ENCODE measurements around the gene EPB41L1.

The EPB41L1 gene

DNA sequence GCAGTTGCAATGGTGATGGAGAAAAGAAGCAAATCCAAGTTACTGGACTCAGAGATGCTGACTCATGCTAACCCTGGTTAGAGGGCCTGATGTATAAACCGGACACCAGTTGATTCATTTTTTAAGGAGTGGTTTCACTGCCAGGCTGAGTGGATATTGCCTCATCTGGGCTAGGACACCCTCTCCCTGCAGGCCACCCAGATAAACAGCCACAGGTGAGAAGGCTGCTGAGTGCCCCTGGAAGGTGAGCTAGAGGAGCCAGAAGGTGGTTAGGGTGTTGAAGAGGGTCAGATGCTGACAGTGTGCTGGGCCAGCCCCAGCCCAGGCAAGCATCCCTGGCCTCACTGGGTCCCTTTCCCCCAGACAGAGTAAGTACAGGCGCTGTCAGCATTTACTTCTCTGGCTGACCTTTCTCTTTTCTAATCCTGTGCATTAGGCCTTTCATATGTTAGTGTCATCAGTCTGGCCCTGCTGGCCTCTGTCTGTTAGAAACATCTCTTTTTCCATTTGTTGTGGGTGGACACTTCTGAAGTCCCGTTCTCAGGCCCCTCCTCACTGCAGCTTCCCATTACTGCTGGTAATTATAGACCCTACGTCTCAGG lies 13.5 kb downstream of the EPB41L1 start:
- H2BK120ac ChIP-seq (ENCODE audit: low read depth, low read length), result no peak overlapping the region
- H2BK12ac ChIP-seq (ENCODE audit: low read length), result no peak overlapping the region
- H2AK5ac ChIP-seq (ENCODE audit: low read depth, low read length), result no peak overlapping the region
- no peak overlapping the region for H2BK15ac ChIP-seq (ENCODE audit: low read length)
- peaks cover 0 to 8% of the 10 kb centered on the region in 2 donors for H3K36me3 ChIP-seq (replicated peaks in 1 of 2; ENCODE audit: control insufficient read depth in 2 of 2, insufficient read depth in 2 of 2, low read length in 2 of 2)
- H3K14ac ChIP-seq (ENCODE audit: low read length), result no peak overlapping the region
- no peak overlapping the region for H3K23ac ChIP-seq (ENCODE audit: low read depth, low read length, poor library complexity)
- H3K9ac ChIP-seq (ENCODE audit: low read depth, low read length, poor library complexity), result no peak overlapping the region
- WGBS, 2 donors (ENCODE audit: extremely low coverage in 2 of 2, insufficient read length in 2 of 2, insufficient replicate concordance in 1 of 2), result no CpG with 5 or more reads among the region's 4 CpGs
- H3K27me3 ChIP-seq (ENCODE audit: control insufficient read depth in 3 of 3, insufficient read depth in 3 of 3, low read depth in 1 of 3, low read length in 3 of 3), result no peaks in the 10 kb centered on the region
- no peak for DNase-seq (ENCODE audit: low spot score)
- H3K18ac ChIP-seq (ENCODE audit: low read length), result no peak overlapping the region
- no peaks in the 10 kb centered on the region for H3K9me3 ChIP-seq (replicated peaks in 1 of 2; ENCODE audit: control insufficient read depth in 2 of 2, insufficient read depth in 1 of 2, low read depth in 1 of 2, low read length in 2 of 2)
- H3K4me2 ChIP-seq (ENCODE audit: insufficient read depth, low read length, poor library complexity, severe bottlenecking), result no peak overlapping the region
- no peak overlapping the region for H2BK5ac ChIP-seq (ENCODE audit: low read length)
- H3K79me1 ChIP-seq (ENCODE audit: low read depth, low read length), result peaks cover 4% of the 10 kb centered on the region
- no peak overlapping the region for H3K4me3 ChIP-seq (ENCODE audit: low read length in 2 of 2)
- H3K27ac ChIP-seq (replicated peaks; ENCODE audit: low read length), result no peak overlapping the region
- no peak overlapping the region for H4K8ac ChIP-seq (ENCODE audit: low read depth, low read length)
- H3K4me1 ChIP-seq (ENCODE audit: control insufficient read depth in 2 of 2, insufficient read depth in 1 of 2, low read depth in 1 of 2, low read length in 2 of 2), result peaks cover 2 to 36% of the 10 kb centered on the region in 2 donors
- H4K91ac ChIP-seq (ENCODE audit: low read depth, low read length, poor library complexity), result no peak overlapping the region
- no peak overlapping the region for H2AFZ ChIP-seq (ENCODE audit: low read length)
- no peak overlapping the region for H3K4ac ChIP-seq (ENCODE audit: low read length)

DNA sequence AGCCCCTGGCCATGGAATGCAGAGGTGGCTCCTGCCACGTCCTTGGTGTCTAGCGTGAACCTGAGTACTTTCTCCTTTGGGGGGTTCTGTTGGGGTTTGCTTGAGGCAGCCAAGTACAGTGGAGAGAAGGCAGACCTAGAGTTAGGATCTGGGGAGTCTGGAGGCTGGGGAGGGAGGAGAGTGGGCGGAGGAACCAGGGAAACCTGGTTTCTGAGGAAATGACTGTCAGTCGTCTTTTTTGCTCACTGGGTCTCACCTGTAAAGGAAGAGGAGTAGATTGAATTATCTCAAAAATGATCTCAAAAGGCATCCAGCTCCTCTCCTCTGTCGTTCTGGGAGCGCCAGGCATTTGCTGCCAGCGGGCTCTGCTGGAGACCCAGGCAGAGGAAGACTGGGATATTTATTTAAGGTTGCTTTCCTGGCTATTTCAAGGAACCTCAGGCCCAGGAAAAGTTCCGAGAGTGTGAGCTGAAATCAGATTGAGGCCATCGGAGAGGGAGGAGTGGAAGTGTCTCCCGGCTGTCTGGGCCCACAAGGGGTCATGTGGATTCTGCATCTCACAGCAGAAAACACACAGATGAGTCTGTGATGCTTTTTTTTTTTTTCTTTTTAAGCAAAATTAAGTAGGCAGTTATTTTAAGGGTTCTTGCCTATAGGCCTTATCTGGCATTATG lies 16.1 kb downstream of the EPB41L1 start:
- Histone ChIP-seq H3K4me3 (ENCODE audit: low read length in 2 of 2) (no peak overlapping the region), H2BK12ac (ENCODE audit: low read length) (no peak overlapping the region), H4K8ac (ENCODE audit: low read depth, low read length) (no peak overlapping the region), H3K4me2 (ENCODE audit: insufficient read depth, low read length, poor library complexity, severe bottlenecking) (no peak overlapping the region), H3K4ac (ENCODE audit: low read length) (no peak overlapping the region), H3K79me1 (ENCODE audit: low read depth, low read length) (peaks cover 4% of the 10 kb centered on the region), H3K14ac (ENCODE audit: low read length) (no peak overlapping the region), H3K27me3 (ENCODE audit: control insufficient read depth in 3 of 3, insufficient read depth in 3 of 3, low read depth in 1 of 3, low read length in 3 of 3) (no peaks in the 10 kb centered on the region), H3K4me1 (ENCODE audit: control insufficient read depth in 2 of 2, insufficient read depth in 1 of 2, low read depth in 1 of 2, low read length in 2 of 2) (peaks cover 7 to 46% of the 10 kb centered on the region in 2 donors), H2BK15ac (ENCODE audit: low read length) (no peak overlapping the region), H2BK120ac (ENCODE audit: low read depth, low read length) (no peak overlapping the region), H3K9me3 (replicated peaks in 1 of 2; ENCODE audit: control insufficient read depth in 2 of 2, insufficient read depth in 1 of 2, low read depth in 1 of 2, low read length in 2 of 2) (no peaks in the 10 kb centered on the region), H3K27ac (replicated peaks; ENCODE audit: low read length) (no peak overlapping the region), H3K36me3 (replicated peaks in 1 of 2; ENCODE audit: control insufficient read depth in 2 of 2, insufficient read depth in 2 of 2, low read length in 2 of 2) (peaks cover 0 to 17% of the 10 kb centered on the region in 2 donors), H3K23ac (ENCODE audit: low read depth, low read length, poor library complexity) (no peak overlapping the region), H3K9ac (ENCODE audit: low read depth, low read length, poor library complexity) (no peak overlapping the region), H2AK5ac (ENCODE audit: low read depth, low read length) (no peak overlapping the region), H4K91ac (ENCODE audit: low read depth, low read length, poor library complexity) (no peak overlapping the region), H2AFZ (ENCODE audit: low read length) (no peak overlapping the region), H2BK5ac (ENCODE audit: low read length) (no peak overlapping the region), H3K18ac (ENCODE audit: low read length) (no peak overlapping the region)
- DNase-seq (ENCODE audit: low spot score), result no peak
- no CpG with 5 or more reads among the region's 10 CpGs for WGBS, 2 donors (ENCODE audit: extremely low coverage in 2 of 2, insufficient read length in 2 of 2, insufficient replicate concordance in 1 of 2)

DNA sequence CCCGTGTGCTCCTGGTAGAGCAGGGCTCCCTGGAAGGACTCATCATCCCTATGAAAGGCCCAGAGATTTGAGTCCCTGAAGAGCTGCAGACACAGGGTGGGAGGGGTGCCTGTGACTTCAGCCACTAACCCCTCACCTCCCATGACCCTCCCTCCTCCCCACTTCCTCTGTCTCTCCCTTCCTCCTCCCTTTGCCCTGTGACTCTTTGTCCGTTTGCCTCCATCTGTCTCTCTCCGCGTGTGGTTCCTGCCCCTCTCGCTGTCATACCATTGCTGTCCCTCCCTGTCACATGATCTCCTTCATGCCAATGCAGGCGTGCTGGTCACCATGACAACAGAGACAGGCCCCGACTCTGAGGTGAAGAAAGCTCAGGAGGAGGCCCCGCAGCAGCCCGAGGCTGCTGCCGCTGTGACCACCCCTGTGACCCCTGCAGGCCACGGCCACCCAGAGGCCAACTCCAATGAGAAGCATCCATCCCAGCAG lies 19.0 kb downstream of the EPB41L1 start:
- Histone ChIP-seq H2AK5ac (ENCODE audit: low read depth, low read length) (no peak overlapping the region), H3K9ac (ENCODE audit: low read depth, low read length, poor library complexity) (no peak overlapping the region), H3K4me3 (ENCODE audit: low read length in 2 of 2) (no peak overlapping the region), H2BK12ac (ENCODE audit: low read length) (no peak overlapping the region), H3K4ac (ENCODE audit: low read length) (no peak overlapping the region), H4K8ac (ENCODE audit: low read depth, low read length) (no peak overlapping the region), H3K36me3 (replicated peaks in 1 of 2; ENCODE audit: control insufficient read depth in 2 of 2, insufficient read depth in 2 of 2, low read length in 2 of 2) (peaks cover 0 to 43% of the 10 kb centered on the region in 2 donors), H2BK120ac (ENCODE audit: low read depth, low read length) (no peak overlapping the region), H3K79me1 (ENCODE audit: low read depth, low read length) (peaks cover 4% of the 10 kb centered on the region), H2BK5ac (ENCODE audit: low read length) (no peak overlapping the region), H2BK15ac (ENCODE audit: low read length) (no peak overlapping the region), H3K4me2 (ENCODE audit: insufficient read depth, low read length, poor library complexity, severe bottlenecking) (peak overlapping the region; percentile 28), H4K91ac (ENCODE audit: low read depth, low read length, poor library complexity) (no peak overlapping the region), H3K23ac (ENCODE audit: low read depth, low read length, poor library complexity) (no peak overlapping the region), H3K9me3 (replicated peaks in 1 of 2; ENCODE audit: control insufficient read depth in 2 of 2, insufficient read depth in 1 of 2, low read depth in 1 of 2, low read length in 2 of 2) (no peaks in the 10 kb centered on the region), H3K27ac (replicated peaks; ENCODE audit: low read length) (peak overlapping the region; percentile 66), H3K14ac (ENCODE audit: low read length) (no peak overlapping the region), H3K4me1 (ENCODE audit: control insufficient read depth in 2 of 2, insufficient read depth in 1 of 2, low read depth in 1 of 2, low read length in 2 of 2) (peaks cover 7 to 39% of the 10 kb centered on the region in 2 donors), H2AFZ (ENCODE audit: low read length) (peak overlapping the region; percentile 30), H3K27me3 (ENCODE audit: control insufficient read depth in 3 of 3, insufficient read depth in 3 of 3, low read depth in 1 of 3, low read length in 3 of 3) (no peaks in the 10 kb centered on the region), H3K18ac (ENCODE audit: low read length) (peak overlapping the region; percentile 54)
- peak; percentile 90 for DNase-seq (ENCODE audit: low spot score)
- no CpG with 5 or more reads among the region's 11 CpGs for WGBS, 2 donors (ENCODE audit: extremely low coverage in 2 of 2, insufficient read length in 2 of 2, insufficient replicate concordance in 1 of 2)

DNA sequence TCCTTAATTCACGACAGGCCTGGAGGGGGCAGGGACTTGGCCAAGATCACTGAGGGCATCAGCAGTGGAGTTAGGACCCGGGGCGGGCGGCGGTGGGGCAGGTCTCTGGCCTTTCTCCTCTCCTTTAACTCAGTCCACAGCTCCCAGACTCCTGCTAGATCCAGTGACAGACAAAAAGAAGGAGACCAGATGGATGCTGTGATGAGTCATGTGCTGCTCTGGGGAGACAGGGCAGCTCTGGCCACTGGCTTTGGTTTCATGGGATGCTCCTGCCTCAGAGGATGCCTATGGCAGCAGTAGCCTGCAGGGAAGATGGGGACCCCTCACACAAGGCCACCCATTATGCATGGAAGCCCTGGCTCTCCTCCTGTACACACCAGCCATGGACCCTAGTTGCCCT lies 20.5 kb downstream of the EPB41L1 start:
- DNase-seq (ENCODE audit: low spot score), result no peak
- Histone ChIP-seq H2BK15ac (ENCODE audit: low read length) (peak overlapping the region; percentile 34), H3K9ac (ENCODE audit: low read depth, low read length, poor library complexity) (no peak overlapping the region), H2BK5ac (ENCODE audit: low read length) (no peak overlapping the region), H3K27me3 (ENCODE audit: control insufficient read depth in 3 of 3, insufficient read depth in 3 of 3, low read depth in 1 of 3, low read length in 3 of 3) (no peaks in the 10 kb centered on the region), H3K14ac (ENCODE audit: low read length) (peak overlapping the region; percentile 13), H2AFZ (ENCODE audit: low read length) (no peak overlapping the region), H3K9me3 (replicated peaks in 1 of 2; ENCODE audit: control insufficient read depth in 2 of 2, insufficient read depth in 1 of 2, low read depth in 1 of 2, low read length in 2 of 2) (no peaks in the 10 kb centered on the region), H3K4me1 (ENCODE audit: control insufficient read depth in 2 of 2, insufficient read depth in 1 of 2, low read depth in 1 of 2, low read length in 2 of 2) (peaks cover 15 to 44% of the 10 kb centered on the region in 2 donors), H2BK120ac (ENCODE audit: low read depth, low read length) (no peak overlapping the region), H3K4me3 (ENCODE audit: low read length in 2 of 2) (no peak overlapping the region), H2AK5ac (ENCODE audit: low read depth, low read length) (no peak overlapping the region), H2BK12ac (ENCODE audit: low read length) (no peak overlapping the region), H4K91ac (ENCODE audit: low read depth, low read length, poor library complexity) (no peak overlapping the region), H3K23ac (ENCODE audit: low read depth, low read length, poor library complexity) (no peak overlapping the region), H3K18ac (ENCODE audit: low read length) (no peak overlapping the region), H3K79me1 (ENCODE audit: low read depth, low read length) (peaks cover 6% of the 10 kb centered on the region), H3K27ac (replicated peaks; ENCODE audit: low read length) (no peak overlapping the region), H4K8ac (ENCODE audit: low read depth, low read length) (no peak overlapping the region), H3K4ac (ENCODE audit: low read length) (no peak overlapping the region), H3K4me2 (ENCODE audit: insufficient read depth, low read length, poor library complexity, severe bottlenecking) (no peak overlapping the region), H3K36me3 (replicated peaks in 1 of 2; ENCODE audit: control insufficient read depth in 2 of 2, insufficient read depth in 2 of 2, low read length in 2 of 2) (peaks cover 0 to 43% of the 10 kb centered on the region in 2 donors)
- WGBS, 2 donors (ENCODE audit: extremely low coverage in 2 of 2, insufficient read length in 2 of 2, insufficient replicate concordance in 1 of 2), result no CpG with 5 or more reads among the region's 5 CpGs

All from neuronal stem cell (in vitro differentiated cells).